HG03025 (cell line): Measurements from ENCODE around the gene PHETA2.
"Not testable (repeated sequence)": the region's sequence is repeated elsewhere in the genome, so short reads cannot be mapped to it uniquely, and the experiment has no call there.

ENCODE experiments used
- ATAC-seq: cut with Tn5 transposase; IDR thresholded peaks from one replicate; pipeline ENCODE4 v1.9.1; 2021; ENCODE audit warnings: mild to moderate bottlenecking, moderate library complexity; ENCODE audit not compliant: unreplicated experiment, low FRiP score

PHETA2 gene

GRCh38 chr22:42069801-42070516 is 4.1 kb upstream of the PHETA2 start:
- no peak for ATAC-seq

GRCh38 chr22:42070517-42071422 is 3.3 kb upstream of the PHETA2 start, which contains the start of gene NAGA:
Gene NAGA, minus strand, starts transcription at chr22:42070812. Its CDS starts 515 bp downstream, at chr22:42070297.
- peak; percentile 76 for ATAC-seq

DNA sequence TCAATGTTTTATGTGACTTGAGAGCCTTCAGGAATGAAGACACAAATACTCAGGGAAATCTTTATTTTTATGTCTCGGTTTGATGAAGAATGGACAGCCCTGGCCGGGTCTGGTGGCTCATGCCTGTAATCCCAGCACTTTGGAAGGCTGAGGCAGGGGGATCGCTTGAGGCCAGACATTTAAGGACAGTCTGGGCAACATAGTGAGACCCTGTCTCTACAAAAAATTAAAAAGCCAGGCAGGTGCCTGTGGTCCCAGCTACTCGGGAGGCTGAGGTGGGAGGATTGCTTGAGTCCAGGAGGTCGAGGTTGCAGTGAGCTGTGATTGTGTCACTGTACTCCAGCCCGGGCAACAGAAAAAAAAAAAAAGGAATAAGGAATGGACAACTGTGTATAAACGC is 2.5 kb upstream of the PHETA2 start:
- not testable (repeated sequence) for ATAC-seq

GRCh38 chr22:42072606-42073330 is 1.3 kb upstream of the PHETA2 start:
- ATAC-seq = no peak

DNA sequence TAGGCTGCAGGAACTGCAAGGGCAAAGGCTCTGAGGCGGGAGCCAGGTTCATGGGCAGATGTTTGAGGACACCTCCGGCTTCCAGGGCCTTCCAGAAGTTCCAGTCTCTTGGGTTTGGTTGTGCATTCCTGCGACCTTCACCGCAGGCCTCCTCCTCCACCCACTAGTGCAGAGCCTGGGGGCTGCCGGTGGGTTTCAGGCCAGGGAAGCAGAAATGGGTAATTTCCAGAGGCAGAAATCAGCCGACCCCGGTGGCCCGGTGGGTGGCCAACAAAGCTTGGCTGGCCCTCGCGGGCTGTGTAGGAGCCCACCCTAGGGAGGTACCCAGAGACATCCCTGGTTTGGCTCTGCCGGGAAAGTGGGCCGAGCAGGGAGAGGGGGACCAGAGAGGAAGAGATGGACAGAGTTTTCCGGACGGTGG is 417 bp upstream of the PHETA2 start:
- ATAC-seq = no peak

- ATAC-seq = no peak
These were observed 1.0 kb downstream of the PHETA2 start for GRCh38 chr22:42074846-42075676.

- no peak for ATAC-seq
These were observed 2.9 kb downstream of the PHETA2 start for GRCh38 chr22:42076764-42077485.

DNA sequence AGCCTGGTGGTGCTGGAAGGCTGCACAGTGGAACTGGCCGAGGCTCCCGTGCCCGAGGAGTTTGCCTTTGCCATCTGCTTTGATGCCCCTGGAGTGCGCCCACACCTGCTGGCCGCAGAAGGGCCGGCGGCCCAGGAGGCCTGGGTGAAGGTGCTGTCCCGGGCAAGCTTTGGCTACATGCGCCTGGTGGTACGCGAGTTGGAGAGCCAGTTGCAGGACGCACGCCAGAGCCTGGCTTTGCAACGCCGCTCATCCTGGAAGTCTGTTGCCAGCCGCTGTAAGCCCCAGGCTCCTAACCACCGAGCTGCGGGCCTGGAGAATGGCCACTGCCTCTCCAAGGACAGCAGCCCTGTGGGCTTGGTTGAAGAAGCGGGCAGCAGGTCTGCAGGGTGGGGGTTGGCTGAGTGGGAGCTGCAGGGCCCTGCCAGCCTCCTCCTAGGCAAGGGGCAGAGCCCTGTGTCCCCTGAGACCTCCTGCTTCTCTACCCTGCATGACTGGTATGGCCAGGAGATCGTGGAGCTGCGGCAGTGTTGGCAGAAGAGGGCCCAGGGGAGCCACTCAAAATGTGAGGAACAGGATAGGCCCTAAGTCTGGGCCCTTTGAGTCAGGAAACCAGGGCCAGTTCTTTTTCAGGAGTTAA is 3.6 kb downstream of the PHETA2 start:
- ATAC-seq = no peak

DNA sequence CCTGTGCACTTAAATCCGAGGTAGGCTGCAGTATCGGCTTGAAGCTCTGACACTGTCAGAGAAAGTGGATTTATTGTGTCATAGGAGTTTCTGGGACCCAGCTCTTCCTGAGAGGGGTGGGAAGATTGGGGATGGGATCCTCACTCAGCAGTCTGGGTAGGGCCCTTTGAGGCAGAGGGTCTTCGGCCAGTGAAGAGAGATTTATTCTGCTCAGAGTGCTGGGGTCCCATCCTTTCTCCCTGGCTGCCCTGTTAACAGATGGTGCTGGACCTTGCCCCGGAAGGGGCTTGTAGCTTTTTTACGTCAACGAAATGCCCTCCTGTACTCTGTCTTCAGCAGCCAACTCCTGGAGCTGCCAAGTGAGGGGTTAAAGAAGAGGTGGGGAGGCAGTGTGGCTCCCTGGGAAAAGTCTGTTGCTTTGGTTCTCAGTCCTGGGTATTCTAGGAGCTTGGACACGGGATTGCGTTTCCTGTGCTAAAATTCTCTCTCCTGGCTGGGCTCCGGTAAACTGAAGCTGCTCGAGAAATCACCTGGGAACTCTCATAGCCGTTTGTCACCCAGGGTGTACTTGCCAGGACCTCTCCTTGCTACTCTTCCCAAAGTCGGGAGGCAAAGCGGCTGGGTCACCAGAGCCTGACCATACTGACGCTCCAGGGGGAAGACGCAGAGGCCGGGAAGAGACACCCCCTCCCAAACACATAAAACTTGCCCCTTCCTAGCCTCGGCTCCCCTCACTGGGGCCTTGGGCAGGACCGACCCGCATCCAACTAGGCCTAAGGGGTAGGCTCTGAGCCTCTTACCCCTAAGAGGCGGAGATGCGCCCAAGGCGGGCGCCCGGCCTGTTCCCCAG is 4.6 kb downstream of the PHETA2 start:
- no peak for ATAC-seq

DNA sequence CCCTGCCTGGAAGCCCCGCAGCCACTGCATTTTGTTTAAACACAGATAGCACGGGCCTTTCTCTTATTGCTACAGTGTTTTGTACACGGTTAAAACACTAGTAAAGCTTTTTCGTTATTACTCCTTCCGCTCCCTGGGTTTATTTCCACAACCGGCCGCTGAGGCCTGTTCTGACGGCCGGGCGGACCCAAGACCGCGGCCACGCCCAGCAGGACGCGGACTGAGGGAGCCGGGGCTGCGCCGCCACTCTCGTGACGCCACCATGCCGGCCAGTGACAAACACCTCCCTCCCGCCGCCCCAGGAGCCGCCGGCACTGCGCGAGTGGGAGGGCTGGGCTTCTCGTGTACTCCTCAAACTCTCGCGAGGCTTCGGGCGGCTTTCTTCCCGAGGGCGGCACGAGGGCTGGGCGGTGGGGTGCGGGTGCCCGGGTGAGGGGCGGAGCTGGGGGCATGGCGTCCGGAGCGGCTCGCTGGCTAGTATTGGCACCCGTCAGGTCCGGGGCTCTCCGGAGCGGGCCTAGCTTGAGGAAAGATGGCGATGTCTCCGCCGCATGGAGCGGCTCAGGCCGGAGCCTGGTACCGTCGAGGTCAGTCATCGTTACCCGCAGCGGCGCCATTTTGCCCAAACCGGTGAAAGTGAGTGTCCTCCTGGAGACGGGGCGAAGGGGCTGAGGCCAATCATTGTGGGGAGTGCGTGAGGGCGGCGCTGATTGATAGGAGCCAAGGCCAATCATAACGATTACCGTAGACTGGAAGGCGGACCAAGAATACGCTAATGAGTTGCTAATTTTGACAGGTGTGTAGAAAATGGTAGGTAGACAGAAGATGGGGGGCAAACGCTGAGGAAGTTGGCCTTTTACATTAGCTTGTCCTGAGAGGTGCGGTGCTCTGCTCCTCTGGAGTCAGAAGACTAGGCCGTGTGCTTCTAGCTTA is 5.5 kb downstream of the PHETA2 start, which contains the start of gene SMDT1:
Gene SMDT1 (plus strand): TSS at position 382 of the 933 bp plus-strand sequence. CDS start 69 bp downstream, at position 451.
- peak; percentile 77 for ATAC-seq

DNA sequence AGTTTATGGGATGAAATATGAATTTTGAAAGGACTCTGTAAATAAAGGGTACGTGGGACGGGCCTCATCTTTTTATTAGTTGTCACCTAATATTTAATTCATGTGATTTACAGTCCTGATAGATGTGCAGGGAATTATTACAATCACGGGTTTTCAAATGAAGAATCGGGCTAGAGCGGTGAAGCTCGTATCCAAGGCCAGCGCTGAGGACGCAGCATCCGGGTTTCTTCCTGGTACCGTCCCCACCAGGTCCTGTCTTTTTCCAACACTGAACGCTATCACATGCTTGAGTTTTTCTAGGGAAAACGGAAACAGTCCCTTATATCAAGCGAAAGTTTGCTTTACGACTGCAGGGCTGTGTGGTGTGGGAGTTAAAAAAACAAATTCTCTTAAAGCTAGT is 6.2 kb downstream of the PHETA2 start:
- ATAC-seq = no peak

DNA sequence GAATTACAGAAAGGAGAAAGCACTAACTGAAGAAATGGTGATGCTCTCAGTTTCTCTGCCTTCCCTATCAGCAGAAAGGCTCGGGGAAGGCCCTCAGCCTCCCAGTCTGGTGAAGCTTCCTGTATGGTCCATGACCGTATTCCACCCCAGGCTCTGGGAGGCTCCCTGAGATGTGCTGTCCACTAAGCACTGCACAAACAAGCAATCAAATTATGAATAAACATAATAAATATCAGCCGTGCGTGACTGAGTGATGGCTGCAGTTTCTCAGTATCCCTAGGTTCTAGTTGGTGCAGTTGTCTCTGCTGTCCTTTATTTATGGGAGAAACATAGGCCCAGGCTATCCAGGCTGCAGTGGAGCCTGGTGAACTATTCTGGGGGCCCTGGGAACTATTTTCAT is 9.1 kb downstream of the PHETA2 start:
- ATAC-seq = no peak

DNA sequence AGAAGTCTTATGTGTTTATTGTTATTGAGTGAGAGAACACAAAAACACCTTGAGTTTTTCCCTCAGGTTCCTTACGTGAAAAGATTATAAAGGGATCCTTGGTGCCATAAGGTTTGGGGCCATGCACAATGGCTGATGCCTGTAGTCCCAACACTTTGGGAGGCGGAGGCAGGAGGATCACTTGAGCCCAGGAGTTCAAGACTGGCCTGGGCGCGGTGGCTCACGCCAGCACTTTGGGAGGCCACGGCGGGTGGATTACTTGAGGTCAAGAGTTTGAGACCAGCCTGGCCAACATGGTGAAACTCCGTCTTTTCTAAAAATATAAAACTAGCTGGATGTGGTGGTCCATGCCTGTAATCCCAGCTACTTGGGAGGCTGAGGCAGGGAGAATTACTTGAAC is 10.8 kb downstream of the PHETA2 start:
- no peak for ATAC-seq

DNA sequence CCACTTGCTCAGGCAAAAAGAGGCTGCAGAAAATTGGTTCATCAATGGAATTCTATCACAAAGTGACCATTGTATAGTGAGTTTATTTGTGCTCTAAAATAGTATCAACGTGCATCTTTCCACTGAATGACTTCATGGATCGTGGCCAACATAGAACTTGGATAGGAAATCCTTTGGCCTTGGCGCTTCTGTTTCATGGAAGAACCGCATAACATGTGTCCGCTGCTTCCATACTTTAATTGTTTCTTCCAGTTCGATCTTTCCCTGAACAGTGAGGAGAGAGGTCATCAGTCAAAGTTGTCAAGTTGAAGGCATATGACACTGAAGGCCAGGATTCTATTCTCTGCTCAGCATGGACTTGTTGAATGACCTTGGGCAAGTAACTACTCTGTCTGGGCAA is 12.0 kb downstream of the PHETA2 start:
- ATAC-seq = no peak

DNA sequence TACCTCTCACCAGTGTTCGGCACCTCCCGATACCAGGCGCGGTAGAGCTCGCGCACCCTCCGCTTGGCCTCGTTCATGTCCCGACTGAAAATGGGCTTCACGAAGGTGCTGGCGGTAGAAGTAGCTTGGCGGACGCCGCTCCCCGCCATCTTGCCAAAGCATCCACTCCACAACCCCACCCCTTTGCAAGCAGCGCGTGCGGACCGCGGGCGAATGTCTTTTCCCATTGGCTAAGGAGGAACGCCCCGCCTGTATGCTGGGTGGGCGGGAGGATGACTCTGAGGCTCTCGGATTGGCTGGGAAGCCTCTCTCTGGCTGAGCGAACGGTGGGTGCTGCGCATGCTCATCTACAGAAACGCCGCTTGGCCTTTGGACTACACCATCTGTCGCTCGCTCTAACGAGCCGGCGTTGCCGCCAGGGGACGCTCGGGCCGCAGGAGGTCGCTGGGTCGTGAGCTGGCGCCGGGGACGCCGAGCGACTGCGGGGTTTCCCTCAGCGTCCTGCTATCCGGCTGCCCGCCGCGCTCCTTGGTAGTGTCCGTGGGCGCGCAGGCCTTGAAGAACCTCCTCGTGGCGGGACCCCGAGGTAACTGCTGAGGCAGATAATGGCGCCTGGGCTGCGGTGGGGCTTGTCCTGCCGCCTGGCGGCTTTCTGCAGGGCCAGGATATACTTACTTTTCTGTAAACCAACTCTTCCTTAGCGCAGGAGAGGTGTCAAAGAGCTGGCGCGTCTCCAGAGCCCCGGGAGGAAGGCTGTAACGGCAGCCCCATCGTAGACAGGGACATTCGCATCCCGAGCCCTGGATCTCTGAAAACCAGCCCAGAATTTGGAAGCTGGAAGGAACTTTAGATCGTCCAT is 16.8 kb downstream of the PHETA2 start, which contains the start of gene NDUFA6:
Gene NDUFA6 (minus strand): TSS at position 177 of the 859 bp plus-strand sequence. CDS start 28 bp downstream, at position 149.
- peak; percentile 93 for ATAC-seq

DNA sequence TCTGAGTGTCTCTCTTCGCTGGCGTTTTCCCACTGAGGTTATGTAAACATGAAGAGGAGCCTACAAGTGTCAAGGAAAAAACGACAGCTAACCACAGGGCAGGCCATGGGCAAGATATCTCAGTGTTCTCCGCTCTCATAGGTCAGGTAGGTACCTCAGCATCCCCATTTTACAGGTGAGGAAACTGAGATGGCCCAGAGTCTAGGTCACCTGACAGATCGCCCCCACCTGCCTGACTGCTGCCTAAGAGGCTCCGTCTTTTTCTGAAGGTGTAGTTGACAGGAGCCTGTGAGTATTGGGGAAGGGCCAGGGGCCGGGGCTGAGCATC is 17.4 kb downstream of the PHETA2 start:
- ATAC-seq = no peak
